GM19397 (cell line): ENCODE results near the gene TEKT2.

ENCODE experiments used
- ATAC-seq: cut with Tn5 transposase; IDR thresholded peaks from one replicate; pipeline ENCODE4 v1.9.1; 2021; ENCODE audit warnings: mild to moderate bottlenecking, moderate library complexity; ENCODE audit not compliant: unreplicated experiment

Gene TEKT2

DNA sequence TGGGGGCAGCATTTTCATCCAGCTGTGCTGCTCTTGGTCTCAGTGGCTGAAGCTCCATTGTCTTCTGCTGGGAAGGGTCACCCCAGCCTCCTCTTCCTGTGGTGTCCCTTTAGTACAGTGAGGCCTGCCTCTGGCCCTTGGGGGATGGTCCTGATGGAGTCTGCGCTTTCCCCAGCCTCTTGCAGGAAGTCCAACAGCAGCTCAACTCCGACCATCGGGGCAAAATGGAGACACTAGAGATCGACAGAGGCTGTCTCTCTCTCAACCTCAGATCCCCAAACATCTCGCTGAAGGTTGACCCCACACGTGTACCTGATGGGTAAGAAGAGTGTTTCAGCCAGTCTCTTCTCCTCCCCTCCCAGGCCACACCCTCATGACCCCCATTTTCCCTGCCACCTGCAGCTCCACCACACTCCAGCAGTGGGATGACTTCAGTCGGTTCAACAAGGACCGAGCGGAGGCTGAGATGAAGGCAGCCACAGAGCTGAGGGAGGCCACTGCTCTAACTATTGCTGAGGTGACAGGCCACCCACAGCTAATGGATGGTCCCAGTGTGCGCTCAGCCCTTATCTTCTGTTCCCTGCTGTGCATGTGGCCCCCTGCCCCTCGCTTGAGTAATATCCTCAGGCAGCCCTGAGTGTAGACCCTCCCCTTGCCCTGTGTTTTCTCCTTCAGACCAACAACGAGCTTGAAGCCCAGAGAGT lies 2.8 kb downstream of the TEKT2 start:
- ATAC-seq, result no peak

DNA sequence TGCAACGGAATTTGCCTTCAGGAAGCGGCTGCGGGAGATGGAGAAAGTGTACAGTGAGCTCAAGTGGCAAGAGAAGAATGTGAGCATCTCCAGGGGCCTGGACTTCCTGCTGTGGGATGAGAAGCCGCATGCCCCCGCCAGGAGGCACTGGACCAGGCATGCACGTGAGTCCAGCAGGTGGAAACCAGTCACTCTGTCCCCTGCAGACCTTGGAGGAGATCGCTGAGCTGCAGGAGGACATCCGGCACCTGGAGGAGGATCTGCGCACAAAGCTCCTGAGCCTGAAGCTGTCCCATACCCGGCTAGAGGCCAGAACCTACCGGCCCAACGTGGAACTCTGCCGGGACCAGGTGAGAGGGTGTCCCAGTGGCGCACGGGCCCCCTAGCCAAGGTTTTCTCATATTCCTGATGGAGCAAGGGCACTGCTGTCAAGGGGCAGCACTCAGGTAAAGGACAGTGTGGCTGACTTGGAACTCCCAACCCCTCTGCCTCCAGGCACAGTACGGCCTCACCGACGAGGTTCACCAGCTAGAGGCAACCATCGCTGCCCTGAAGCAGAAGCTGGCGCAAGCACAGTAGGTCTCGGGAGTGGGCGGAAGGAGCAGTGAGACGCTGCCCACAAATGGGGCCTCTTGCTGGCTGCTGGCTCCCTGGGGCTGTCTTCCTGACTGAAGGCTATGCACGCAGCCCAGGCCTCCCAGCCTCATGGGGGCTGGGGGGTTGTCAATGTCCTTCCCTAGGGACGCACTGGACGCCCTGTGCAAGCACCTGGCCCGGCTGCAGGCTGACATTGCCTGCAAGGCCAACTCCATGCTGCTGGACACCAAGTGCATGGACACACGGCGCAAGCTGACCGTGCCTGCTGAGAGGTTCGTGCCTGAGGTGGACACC lies 3.6 kb downstream of the TEKT2 start:
- ATAC-seq, result no peak

DNA sequence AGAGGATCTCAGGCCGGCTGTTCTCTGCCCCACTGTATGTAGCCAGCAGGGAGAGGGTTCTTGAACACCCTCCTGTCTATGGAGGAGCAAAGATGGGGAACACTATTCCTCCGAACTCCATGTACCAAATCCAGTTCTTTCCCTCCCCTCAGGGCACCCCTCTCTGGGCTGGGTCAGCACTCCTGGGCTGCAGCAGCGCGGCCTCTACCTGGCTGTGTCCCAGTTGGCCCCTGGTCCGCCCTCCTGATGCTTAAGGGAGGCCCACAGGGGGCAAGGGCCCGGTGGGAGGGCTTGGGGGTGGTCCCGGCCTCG lies 4.3 kb downstream of the TEKT2 start:
- ATAC-seq, result no peak

DNA sequence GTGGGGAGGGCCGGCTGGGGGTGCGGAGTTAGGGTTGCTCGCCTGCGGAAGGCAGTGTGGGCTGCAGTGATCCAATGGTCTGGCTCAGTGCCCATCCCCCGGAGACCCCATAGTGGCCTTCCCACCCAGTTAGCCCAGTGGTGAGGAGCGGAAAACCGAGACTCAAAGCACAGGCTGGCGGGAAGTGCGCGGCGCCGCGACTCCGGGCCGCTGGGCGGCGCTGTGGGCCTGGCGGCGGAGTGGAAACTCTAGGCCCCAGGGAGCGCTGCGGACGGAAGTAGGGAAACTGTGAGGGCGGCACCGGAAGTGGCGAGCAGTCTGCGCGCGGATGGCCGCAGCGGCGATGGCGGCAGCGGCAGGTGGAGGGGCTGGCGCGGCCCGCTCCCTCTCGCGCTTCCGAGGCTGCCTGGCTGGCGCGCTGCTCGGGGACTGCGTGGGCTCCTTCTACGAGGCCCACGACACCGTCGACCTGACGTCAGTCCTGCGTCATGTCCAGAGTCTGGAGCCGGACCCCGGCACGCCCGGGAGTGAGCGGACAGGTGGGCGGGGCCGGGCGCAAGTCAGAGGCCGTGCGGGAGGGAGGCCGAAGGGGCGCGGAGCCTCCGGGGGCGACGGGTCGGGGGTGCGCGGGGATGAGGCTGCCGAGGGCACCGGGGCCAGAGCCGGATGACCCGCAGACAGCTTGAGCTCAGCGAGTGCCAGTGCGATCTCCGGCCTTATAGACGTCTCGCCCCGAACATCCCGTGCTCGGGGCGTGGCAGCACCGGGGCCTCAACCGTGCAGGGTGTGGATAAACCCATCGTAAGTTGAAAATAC lies 4.9 kb downstream of the TEKT2 start, which contains the start of gene ADPRS:
TSS of gene ADPRS (plus strand) at position 316 of the 816 bp plus-strand sequence. CDS start at position 329, 13 bp downstream.
- peak; percentile 84 for ATAC-seq

DNA sequence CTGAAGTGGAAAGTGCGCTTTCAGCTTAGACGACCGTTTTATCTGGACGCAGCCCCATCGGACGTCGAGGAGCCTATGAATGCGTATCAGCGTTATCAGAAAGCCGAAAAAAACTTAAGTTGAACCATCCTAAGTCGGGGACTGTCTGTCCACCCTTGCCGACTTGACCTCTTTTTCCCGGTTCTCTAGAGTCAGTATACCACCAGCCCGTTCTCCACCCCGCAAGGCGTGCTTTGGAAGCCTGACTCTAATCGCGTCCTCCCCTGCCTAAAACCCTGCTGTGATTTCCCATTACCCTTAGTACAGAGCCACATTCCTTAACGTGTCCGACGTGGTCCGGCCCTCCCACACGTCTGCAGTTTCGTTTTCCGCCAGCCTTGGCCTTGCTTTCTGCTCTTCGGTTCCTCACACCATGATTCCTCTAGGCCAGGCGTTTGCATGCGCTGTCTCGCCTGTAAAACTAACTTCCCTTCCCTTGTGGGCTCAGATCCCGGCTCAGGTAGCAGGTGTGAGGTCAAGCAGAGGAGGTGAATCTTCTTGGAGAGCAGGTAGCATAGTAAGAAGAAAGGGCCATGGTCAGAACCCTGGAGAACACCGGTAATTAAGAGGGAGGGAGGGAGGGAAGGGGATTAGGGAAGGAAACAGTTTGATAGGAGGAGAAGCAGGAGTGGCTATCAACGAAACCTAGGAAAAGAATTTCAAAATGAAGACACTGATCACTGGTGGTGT lies 5.7 kb downstream of the TEKT2 start:
- ATAC-seq, result no peak

DNA sequence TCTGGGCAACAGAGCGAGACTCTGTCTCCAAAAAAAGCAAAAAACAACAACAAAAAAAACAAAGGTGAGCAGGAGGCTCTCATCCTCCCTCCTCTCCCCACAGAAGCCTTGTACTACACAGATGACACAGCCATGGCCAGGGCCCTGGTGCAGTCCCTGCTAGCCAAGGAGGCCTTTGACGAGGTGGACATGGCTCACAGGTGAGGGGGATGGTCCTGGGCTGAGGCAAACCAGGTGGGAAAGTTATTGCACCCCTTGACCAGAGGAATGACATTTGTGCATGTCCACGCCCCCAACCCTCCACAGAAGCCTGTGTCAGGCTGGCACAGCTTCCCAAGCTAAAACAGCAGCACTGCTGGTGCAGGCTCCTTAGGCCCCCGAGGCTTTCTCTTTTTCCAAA lies 7.2 kb downstream of the TEKT2 start:
- ATAC-seq, result no peak

DNA sequence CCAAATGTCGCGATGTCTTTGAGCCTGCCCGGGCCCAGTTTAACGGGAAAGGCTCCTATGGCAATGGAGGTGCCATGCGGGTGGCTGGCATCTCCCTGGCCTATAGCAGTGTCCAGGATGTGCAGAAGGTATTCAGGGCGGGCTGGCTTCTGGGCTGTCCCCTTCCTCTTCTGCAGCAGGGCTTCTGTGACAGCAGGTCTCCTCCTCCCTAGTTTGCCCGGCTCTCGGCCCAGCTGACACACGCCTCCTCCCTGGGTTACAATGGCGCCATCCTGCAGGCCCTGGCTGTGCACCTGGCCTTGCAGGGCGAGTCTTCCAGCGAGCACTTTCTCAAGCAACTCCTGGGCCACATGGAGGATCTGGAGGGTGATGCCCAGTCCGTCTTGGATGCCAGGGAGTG lies 7.8 kb downstream of the TEKT2 start:
- ATAC-seq, result no peak

DNA sequence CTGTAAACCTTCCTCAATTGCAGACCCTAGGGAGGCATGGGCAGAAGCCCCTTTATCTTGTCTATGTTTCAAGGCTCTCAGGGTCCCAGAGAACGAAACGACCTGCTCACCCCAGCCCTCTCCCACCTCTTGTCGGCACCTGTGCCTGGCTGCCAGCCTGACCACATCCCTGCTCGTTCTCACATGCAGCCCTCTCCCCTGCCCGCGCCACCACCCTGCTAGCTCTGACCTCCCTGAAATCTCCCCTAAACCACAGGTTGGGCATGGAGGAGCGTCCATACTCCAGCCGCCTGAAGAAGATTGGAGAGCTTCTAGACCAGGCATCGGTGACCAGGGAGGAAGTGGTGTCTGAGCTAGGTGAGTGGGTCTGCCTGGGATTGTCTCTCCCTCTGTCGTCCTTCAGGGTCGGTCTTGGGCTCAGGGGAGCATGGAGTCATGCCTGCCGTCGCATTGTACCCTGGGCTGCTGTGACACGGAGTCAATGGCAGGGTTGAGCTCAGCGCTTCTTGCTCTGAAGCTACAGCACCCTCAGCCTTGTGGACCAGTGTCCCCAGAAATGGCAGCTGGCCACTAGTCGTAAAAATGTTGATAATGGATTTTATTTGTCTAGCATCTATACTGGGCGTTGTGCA lies 8.4 kb downstream of the TEKT2 start:
- ATAC-seq, result no peak

DNA sequence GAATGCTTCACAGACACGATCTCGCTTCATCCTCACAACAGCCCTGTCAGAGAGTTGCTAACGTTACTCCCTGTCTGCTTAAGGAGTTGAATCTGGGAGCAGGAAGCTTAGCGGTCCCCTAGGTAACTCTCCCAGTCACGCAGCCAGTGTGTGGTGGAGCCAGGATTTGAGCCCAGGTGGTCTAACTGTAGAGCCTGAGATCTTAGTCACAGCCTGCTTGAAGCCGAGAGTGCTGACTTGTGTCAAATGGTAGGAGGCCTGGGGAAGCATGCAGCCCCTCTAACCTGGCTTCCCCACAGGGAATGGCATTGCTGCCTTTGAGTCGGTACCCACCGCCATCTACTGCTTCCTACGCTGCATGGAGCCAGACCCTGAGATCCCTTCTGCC lies 8.9 kb downstream of the TEKT2 start:
- ATAC-seq, result no peak

DNA sequence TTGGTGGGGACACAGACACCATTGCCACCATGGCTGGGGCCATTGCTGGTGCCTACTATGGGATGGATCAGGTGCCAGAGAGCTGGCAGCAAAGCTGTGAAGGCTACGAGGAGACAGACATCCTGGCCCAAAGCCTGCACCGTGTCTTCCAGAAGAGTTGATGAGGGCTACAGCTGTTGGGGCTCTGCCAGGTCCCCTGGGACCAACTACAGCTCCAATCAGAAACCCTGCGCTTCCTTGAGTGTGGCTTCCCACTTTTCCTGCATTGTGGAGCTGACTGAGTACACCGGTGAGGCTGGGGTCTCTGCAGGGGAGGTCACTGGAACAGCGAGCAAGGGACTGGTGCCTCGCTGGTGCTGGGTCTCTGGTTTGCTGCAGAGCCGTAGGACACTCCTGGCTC lies 9.3 kb downstream of the TEKT2 start:
- no peak for ATAC-seq

DNA sequence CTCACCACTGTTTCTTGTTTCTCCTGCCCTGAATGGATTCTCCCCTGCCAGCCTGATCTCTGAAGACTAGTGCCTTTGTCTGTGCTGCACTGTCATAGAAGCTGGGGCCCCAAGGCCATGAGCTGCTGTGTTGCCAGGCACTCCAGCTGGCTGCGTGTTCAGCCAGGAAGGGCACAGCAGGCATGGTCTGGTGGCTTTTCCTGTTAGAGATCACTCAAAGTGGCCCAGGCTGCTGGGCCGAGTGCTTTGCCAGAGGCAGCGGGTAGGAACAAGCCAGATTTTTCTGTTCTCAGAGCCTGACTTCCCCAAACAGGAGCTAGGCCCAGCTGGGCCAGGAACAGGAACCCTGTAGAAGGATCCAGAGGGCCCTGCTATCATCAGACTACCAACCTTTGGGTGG lies 10.0 kb downstream of the TEKT2 start:
- no peak for ATAC-seq

DNA sequence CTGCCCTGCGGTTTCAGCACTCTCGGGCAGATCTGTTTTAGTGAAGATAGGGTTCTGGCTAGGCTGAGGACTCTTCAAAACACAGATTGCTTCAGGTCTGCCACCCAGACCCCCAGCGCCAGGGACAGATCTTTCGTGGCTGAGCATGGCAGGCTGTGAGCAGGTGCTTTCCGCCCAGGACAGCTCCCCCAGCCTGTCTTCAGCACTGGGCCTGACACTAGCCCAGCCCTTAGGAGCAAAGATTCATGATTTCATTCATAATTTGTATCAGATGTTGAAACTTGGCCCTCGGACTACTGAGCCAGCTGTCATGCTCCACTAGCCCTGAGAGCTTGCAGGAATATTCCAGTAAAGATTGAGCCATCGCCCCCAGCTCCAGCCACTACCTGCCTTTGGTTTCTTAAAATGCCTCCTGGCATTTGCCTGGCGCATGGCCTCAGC lies 10.7 kb downstream of the TEKT2 start:
- no peak for ATAC-seq

DNA sequence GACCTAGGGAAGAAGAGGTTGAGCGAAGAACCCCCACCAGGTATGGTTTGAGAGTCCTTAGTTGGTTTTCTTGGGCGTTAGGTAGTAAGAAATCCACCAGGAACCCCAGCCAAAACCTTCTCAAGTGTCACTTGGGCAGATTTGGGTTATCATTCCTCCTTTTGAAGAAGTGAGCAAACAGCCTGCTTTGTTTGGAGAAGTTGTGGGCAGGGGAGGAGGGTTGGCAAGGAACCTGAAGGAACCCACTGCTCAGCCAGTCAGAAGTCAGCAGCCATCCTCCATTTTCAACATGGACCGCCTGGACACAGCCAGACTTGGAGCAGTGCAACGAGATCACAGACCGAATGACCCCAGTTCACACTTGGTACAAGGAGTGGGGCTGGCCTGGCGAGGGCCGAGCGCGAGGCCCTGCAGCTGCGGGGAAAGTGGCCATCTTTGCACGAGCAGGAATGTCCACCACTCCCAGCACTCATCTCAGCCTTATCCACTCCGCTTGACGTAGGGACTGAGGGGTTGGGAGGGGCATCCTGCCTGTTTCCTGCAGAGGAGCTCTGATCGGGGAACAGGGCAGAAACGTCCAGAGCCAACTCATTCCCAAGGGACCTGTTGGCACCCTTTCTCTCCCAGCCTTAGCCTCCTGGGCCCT lies 12.0 kb downstream of the TEKT2 start:
- no peak for ATAC-seq

DNA sequence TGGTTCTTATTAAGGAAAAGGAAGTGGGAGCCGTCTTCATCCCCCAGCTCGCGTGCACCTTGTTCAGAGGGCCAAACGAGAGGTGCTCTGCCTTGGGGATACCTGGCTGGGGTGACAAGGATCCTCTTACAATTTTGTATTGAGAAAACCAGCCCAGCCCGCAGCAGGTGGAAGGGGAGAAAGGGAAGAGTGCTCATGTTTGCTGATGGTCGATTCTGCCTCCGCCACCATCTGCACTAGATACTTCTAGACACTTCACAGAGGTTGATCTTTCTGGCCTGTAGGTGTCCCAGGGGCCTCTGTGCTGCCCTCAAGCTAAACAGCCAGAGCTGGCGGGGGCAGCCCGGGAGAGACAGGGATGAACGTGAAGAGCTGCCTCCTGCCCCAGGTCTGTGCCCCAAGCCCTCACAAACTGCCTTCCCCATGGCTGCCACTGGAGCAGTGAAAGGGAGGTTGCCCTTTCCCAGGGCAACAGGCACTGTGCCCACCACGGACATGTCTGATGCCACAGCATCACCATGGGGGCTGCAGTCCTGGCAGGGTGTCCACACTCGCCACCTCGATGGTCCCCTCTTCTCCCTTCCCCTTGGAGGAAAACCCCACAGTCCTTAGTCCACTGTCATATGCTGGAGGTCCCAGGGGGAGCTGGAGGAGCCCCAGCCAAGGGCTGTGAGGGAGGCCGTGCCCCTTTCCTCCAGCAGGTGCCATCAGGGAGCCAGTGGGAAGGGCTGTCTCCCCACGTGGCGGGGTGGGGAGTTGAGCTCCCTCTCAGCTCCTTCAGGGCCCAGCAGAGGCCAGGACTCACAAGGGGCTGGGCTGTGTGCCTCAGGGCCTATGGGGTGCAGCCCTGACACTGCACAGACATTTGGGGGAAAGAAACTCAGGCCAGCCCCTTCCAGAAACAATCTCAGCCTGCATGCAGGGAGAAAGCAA lies 12.9 kb downstream of the TEKT2 start:
- no peak for ATAC-seq

DNA sequence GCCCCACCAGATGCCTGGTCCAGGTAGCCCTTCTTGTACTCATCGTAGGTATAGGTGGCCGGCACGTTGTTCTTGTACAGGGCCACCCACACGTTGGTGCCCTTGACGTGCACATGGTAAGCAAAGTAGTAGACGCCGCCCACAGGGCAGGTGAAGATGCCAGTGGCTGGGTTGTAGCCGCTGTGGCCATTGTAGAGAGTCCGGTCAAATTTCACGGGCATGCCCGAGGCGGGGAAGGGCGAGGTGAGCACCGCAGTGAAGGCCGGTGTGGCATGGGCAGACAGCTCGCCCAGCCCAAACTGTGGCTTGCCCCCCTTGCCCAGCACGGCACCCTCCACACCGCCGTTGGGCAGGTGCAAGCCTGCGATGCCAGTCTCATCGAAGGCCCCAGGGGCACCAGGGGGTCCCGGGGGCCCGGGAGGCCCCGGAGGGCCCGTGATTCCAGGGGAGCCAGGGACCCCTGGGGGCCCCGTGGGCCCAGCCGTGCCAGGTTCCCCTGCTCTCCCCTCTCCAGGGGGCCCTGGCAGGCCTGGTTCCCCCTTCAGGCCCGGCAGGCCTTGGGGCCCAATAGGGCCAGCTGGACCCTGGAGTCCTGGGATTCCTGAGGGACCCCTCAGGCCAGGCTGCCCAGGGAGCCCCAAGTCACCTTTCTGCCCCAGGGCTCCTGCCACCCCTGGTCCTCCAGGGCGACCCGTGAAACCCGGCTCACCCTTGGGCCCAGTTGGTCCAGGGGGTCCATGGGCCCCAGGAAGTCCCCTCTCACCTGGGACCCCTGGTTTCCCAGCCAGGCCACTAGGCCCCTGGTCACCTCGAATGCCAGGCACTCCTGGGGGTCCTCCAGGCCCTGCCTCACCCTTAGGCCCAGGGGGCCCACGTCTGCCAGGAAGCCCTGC lies 14.0 kb downstream of the TEKT2 start:
- ATAC-seq, result no peak

DNA sequence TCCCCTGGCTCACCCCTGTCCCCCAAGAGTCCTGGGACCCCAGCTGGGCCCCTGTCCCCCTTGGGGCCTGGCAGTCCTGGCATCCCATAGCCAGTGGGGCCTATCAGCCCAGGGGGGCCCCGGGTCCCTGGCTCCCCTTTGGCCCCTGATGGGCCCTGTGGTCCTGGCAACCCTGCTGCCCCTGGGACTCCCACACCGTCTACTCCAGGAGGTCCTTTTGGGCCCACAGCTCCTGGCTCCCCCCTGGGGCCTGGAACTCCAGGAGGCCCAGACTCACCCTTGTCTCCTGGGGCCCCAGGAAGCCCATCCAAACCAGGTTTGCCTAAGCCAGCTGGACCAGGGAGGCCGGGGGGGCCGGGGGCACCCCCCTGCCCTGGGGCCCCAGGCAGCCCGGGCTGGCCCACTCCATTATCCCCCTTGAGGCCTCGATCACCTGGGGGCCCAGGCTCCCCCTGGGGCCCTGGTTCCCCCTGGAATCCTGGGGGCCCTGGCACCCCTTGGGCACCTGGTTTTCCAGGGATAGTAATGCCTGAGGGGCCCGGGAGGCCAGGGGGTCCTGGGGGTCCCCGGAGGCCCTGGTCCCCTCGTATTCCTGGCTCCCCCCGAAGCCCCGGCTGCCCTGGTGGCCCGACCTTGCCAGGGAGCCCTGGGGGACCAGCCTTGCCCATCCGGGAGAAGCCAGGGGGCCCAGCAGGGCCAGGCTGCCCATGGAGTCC lies 14.9 kb downstream of the TEKT2 start:
- ATAC-seq, result no peak

DNA sequence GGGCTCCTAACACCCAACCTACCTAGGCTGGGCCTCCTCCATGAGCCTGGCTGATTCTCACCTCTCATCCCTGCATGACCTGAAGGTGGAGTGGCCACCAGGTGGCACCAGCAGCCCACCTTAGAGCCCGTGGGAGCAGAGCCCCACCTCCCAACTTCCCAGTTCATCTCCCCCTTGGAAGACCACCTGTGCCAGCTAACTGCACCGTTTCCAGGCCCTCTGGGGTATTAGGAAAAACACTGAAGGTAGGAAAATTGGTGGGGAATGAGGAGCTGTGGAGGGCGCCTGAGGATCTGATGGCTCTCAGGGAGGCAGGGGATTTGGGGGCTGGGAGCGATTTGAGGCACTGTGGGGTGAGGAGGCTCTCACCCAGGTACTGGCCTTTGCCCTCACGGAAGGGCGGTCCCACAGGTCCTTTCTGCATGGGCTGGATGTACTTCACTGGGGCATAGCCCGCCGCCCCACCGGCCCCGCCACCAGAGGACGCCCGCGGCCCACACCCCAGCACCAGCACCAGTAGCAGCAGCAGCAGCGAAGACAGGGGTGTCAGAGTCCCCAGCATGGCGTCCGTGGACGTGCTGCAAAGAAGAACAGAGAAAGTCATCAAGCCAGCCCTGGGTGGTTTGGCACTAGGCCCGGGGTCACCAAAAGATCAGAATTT lies 15.9 kb downstream of the TEKT2 start:
- ATAC-seq, result no peak
